RWPE2 (cell line): Measurements from ENCODE around the gene PRPH.

Source experiments
- ATAC-seq: fragments of 200-7000 bp; cut with Tn5 transposase; 3 replicates; pipeline ENCODE4 v1.9.1; 2021; ENCODE audit warnings: low read depth
- DNase-seq: peaks from one replicate; pipeline ENCODE4 v3.0.0-alpha.2; 2020; ENCODE audit warnings: low spot score
- H3K27ac ChIP-seq: fragments of 450-650 bp; 2 replicates; pipeline ENCODE4 v1.5.1; 2017; ENCODE audit warnings: mild to moderate bottlenecking; ENCODE audit not compliant: poor library complexity, severe bottlenecking
- H3K27me3 ChIP-seq: fragments of 250-450 bp; sonication (Bioruptor Pico); 2 replicates; pipeline ENCODE4 v1.5.1; 2021; ENCODE audit warnings: mild to moderate bottlenecking, moderate library complexity; ENCODE audit not compliant: insufficient read depth, poor library complexity, severe bottlenecking
- H3K36me3 ChIP-seq: fragments of 250-450 bp; sonication (Bioruptor Pico); 2 replicates; pipeline ENCODE4 v1.5.1; 2020; ENCODE audit warnings: low read depth, mild to moderate bottlenecking, moderate library complexity
- H3K4me1 ChIP-seq: fragments of 250-450 bp; sonication (Bioruptor Pico); 2 replicates; pipeline ENCODE4 v1.5.1; 2021; ENCODE audit warnings: mild to moderate bottlenecking, moderate library complexity; ENCODE audit not compliant: insufficient read depth, poor library complexity, severe bottlenecking
- H3K4me3 ChIP-seq: fragments of 250-450 bp; sonication (Bioruptor Pico); 2 replicates; pipeline ENCODE4 v1.5.1; 2021; ENCODE audit warnings: mild to moderate bottlenecking, moderate library complexity; ENCODE audit not compliant: severe bottlenecking
- H3K9me3 ChIP-seq: fragments of 250-450 bp; sonication (Bioruptor Pico); 2 replicates; pipeline ENCODE4 v1.5.1; 2021; ENCODE audit warnings: mild to moderate bottlenecking, moderate library complexity; ENCODE audit not compliant: severe bottlenecking
- TF ChIP-seq, protein P1 (sequence below): fragments of 450-650 bp; IDR thresholded peaks from one replicate; pipeline ENCODE4 v1.5.1; 2017; ENCODE audit warnings: mild to moderate bottlenecking, moderate library complexity; ENCODE audit not compliant: poor library complexity, severe bottlenecking

PRPH gene

DNA sequence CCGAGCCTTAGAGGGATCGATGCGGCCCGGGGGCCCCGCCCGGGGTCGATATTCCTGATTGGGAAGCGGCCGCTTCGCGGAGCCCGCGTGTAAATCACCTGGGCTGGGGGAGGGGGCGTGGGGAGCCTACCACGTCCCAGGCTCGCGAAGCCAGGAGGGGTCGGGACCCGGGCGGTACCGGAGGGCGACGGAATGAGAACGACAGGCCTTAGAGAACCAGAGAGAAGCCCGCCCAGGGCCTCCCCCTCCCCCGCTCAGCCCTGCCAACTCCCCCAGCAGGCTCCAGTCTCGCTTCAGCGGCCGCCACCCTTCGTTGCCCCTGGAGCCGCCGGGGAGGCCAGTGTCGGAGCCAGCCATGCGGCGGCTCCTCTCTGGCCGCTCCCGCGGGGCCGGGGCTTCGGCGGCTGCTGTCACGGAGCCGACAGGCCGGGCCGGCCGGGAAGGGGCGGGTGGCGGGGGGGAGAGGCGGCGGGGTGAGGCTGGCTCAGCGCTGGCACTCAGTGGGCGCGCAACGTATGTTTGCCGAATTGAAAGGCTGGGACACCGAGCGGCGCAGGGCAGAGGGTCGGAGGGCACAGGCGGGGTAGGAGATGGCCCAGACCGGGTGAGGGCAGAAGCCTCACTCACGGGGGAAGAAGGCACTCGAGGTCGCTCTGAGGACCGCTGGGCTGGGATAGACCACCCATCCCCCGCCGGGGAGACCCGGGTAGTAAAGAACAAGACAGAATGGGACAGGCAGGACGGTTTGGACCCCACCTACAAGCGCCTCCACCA, 50.3 kb downstream of the PRPH start:
- TF ChIP-seq, protein P1, sequence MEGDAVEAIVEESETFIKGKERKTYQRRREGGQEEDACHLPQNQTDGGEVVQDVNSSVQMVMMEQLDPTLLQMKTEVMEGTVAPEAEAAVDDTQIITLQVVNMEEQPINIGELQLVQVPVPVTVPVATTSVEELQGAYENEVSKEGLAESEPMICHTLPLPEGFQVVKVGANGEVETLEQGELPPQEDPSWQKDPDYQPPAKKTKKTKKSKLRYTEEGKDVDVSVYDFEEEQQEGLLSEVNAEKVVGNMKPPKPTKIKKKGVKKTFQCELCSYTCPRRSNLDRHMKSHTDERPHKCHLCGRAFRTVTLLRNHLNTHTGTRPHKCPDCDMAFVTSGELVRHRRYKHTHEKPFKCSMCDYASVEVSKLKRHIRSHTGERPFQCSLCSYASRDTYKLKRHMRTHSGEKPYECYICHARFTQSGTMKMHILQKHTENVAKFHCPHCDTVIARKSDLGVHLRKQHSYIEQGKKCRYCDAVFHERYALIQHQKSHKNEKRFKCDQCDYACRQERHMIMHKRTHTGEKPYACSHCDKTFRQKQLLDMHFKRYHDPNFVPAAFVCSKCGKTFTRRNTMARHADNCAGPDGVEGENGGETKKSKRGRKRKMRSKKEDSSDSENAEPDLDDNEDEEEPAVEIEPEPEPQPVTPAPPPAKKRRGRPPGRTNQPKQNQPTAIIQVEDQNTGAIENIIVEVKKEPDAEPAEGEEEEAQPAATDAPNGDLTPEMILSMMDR, result no peak
- Histone ChIP-seq H3K27me3 (peaks cover 55% of the 10 kb centered on the region), H3K9me3 (no peaks in the 10 kb centered on the region), H3K4me3 (peak overlapping the region; percentile 12), H3K27ac (no peak overlapping the region), H3K4me1 (peaks cover 13% of the 10 kb centered on the region), H3K36me3 (no peaks in the 10 kb centered on the region)
- ATAC-seq (peak; percentile 16), DNase-seq (peak; percentile 52)

DNA sequence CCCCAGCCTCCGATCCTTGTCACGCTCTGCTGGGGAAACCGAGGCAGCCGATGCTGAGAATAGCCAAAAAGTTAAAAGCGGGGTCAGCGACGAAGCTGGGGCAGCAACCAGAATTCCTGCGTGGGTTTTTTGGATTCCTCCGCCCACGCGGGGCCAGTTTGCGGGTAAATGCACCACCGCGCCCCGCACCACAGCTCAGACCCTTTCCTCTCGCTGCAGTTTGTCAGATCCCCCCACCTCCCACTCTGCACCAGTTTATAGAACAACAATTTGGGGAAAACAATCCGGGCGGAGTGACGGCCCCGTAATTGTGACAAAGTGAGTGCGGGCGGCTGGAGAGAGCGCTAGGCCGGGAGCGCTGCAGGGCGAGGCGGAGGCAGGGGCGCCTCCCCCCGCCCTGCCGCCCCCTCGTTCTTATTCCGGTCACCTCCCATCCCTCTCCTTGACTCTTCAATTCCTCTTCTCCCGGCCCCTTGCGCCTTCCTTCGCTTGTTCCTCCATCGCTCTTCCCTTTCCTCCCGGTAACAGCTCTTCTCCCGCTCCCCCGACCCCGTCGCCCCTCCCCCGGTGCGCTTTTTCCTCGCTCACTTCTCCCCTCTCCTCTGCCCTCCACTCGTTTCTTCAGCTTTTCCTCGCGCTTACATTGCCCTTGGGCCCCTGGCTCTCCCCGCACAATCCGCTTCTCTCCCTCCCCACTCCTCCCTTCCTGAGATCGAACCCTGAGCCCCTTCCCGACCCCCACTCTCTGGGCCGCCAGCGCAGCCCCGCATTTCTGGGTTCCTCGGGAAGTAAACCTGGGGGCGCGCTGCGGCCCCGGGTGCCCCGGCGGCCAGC, 51.1 kb downstream of the PRPH start:
- Histone ChIP-seq H3K27me3 (peaks cover 55% of the 10 kb centered on the region), H3K4me3 (peak overlapping the region; percentile 12), H3K36me3 (no peaks in the 10 kb centered on the region), H3K27ac (no peak overlapping the region), H3K9me3 (no peaks in the 10 kb centered on the region), H3K4me1 (peaks cover 13% of the 10 kb centered on the region)
- TF ChIP-seq, protein P1, result no peak
- ATAC-seq, result no peak; the same call in 2 of the 3 replicates
- no peak for DNase-seq

DNA sequence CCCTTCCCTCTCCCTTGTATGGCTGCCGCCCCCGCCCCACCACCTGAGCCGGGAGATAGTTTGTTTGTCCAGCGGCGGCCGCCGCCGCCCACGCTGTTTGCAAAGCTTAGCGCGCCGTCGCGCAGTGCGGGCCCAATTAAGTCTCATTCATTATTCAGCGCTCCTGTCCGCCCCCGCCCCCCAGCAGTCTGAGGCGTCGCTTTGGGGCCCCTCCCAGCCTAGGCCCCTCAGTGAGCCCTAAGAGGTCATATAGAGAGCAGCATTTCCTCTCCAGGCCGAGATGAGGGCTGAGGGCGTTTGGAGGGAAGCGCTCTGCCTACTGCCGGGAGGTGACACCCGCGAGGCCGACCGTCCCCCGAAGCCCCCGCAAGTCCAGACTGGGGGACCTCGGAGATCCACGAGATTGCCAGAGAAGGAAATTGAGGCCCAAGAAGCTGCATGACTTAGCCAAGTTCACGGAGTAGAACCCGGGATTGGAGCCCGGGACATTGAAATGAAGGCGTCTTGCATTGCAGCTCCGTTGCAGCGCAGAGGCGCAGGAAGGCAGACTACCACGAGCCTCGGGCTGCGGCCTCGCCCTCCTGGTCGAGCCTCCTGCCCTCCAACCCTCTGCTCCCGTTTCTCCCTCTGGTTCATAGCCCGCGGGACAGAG, 51.8 kb downstream of the PRPH start, which contains the start of gene DNAJC22:
TSS of gene DNAJC22 (plus strand) at position 230 of the 652 bp plus-strand sequence. CDS start 1,985 bp downstream, outside the sequence.
- Histone ChIP-seq H3K27me3 (peaks cover 55% of the 10 kb centered on the region), H3K27ac (no peak within 1 kb of the TSS)
- DNase-seq, result no peak

DNA sequence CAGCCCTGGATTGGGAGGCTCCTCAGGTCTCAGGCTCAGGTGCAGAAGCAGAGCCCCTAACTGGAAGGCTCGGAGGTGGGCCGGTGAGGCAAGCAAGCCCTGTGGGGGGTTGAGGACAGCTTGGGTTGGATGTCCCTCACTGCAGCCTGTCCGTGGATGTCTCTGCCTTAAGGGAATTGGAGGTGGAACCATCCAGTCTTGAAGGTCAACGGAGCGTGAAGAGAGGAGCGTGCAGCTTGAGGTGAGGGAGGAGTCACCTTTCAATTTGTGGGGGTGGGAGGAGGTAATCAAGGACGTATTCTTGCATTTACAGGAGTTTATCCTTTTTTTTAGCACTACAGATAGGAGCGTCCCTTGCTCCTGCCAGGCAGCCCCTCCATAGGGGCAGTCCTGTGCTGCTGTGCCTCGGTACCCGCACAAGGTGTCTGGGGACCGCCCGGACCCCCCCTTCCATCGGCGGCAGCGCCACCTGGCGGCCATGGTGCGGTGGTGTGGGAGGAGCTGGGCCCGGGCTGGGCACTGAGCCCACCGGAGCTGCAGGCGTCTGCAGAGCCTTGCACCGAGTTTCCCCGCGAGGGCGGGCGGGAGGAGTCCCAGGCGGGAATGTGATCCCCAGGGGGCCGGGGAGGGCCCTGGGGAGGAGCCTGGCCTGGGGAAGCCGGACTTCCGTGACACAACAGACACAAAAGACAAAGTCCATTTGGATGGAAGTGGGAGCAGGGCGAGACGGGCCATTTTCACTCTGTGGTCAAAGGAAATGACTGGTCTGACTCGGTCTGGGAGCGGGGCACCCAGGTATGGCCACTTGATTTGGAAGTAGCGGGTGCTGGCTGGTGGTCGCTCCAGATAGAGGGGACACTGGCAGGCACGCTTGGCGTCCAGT, 52.6 kb downstream of the PRPH start:
- Histone ChIP-seq H3K4me3 (peak overlapping the region; percentile 4), H3K36me3 (no peaks in the 10 kb centered on the region), H3K9me3 (no peaks in the 10 kb centered on the region), H3K27me3 (peaks cover 49% of the 10 kb centered on the region), H3K27ac (no peak overlapping the region), H3K4me1 (peaks cover 13% of the 10 kb centered on the region)
- ATAC-seq (peak; percentile 79), DNase-seq (peak; percentile 63)
- TF ChIP-seq, protein P1, result peak; percentile 96

More for the DNA sequence above, 51.8 kb downstream of the PRPH start, which contains the start of gene DNAJC22:
- TF ChIP-seq, protein P1, result no peak
- H3K4me3 ChIP-seq, result peak within 1 kb of the TSS; percentile 12
- ATAC-seq, result peak; percentile 7; the same call in 1 of the 3 replicates
- H3K4me1 ChIP-seq, result peaks cover 13% of the 10 kb centered on the region
- H3K36me3 ChIP-seq, result no peaks in the 10 kb centered on the region
- no peaks in the 10 kb centered on the region for H3K9me3 ChIP-seq
